ENCODE data around the gene RNF113B.

Gene RNF113B

DNA sequence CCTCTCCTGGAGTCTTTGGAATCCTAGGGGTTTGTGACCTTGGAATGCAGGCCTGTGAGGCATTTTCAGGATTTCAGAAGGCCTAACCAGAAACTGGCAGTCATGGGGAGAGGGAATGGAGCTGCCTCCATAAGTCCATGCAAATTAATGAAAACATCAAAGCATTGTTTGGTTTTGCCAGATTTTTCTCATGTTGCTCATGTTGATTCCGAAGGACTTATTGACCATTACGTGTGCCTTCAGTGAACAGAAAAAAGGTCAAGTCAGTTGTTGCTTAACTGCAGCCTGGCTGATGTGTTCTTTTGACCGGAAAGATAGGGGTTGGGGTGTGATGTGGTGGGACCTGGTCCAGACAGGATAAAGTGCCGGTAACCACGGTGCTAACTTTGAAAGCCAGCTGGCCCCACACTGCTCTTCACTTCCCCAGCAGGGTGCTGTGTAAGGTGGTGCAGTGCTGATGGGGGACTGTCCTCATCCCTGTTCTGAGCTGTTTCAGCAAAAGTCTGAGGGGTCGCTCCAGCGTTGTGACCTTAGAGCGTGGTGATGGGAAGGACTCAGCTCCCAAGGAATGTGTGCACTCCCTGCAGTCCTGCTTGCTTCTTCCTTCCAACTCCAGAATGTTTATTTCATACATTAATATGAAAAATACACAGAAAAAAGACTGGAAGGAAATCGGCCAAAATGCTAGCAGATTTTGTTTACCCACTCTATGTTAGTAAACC, 3.5 kb downstream of the RNF113B start:
- TF ChIP-seq, protein P1, sequence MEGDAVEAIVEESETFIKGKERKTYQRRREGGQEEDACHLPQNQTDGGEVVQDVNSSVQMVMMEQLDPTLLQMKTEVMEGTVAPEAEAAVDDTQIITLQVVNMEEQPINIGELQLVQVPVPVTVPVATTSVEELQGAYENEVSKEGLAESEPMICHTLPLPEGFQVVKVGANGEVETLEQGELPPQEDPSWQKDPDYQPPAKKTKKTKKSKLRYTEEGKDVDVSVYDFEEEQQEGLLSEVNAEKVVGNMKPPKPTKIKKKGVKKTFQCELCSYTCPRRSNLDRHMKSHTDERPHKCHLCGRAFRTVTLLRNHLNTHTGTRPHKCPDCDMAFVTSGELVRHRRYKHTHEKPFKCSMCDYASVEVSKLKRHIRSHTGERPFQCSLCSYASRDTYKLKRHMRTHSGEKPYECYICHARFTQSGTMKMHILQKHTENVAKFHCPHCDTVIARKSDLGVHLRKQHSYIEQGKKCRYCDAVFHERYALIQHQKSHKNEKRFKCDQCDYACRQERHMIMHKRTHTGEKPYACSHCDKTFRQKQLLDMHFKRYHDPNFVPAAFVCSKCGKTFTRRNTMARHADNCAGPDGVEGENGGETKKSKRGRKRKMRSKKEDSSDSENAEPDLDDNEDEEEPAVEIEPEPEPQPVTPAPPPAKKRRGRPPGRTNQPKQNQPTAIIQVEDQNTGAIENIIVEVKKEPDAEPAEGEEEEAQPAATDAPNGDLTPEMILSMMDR (IDR thresholded peaks at IDR 0.05) = no peak

DNA sequence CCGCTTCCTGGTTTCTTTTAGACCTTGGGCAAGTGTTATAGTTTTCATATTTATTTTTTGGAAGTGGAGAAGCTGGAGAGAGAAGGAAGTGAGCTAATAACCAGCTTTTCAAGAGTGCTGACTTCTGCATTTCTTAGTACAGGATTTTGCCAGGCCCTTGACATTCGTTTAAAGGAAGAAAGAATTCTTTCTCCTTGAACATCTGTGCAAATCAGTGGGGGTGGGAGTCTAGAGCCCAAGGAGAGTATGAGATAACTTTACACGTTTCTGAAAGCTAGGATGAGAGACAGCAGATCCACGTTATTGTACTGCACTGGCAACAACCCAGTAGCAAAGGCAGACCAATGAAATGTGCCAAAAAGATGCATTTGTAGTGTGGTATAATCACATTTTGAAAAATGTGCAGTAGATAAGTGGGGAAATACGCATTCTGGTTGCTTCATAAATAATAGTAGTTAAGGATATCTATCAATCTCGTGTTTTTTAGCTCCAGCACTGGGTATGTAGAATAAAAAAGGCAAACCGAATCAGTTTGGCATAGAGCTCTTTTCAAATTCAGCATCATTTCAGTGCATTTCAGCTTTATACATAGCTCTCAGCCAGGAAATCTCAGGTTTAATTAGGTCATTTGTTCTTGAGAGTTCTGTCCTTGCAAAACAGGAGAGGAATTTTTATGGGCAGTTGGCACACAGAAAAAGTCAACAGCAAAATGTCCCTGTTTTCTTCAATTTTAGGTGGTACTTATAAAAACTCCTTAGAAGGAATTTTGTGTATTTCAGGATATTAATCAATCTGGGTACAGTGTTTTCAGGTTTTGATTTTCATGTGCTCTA, 4.3 kb downstream of the RNF113B start:
- TF ChIP-seq, protein P1 (IDR thresholded peaks at IDR 0.05) = no peak

DNA sequence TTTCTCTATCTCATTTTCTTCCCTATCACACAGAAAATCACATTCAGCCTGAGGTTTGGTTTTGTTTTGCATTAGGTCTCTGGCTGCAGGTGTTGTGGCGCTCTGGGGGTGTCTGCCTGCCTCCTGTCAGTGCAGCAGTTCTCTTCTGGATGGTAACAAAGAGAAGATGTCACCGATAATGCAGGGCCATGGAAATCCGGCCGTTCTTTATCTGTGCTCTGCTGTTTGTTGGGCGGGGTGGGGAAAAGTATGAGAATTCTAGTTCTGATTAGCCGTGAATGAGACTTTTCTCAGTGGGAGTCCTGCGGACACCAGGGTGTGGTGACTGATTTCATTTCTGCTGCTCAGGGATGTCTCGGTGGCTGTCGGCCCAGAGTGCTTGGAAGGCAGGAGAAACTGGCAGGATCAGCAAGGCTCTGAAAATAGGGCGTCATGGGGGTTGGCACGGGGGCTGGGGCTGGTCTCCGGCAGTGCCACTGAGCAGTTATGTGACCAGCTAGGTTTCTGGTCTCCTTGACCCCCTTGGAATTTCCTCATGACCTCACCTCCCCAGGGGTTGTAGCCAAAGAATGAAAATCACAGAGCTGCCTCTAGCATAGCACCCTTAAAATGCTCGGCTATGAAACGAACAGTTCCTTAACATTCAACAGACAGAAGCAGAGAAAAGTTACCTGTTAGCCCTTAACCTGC, 5.0 kb downstream of the RNF113B start:
- TF ChIP-seq, protein P1 (IDR thresholded peaks at IDR 0.05) = no peak

DNA sequence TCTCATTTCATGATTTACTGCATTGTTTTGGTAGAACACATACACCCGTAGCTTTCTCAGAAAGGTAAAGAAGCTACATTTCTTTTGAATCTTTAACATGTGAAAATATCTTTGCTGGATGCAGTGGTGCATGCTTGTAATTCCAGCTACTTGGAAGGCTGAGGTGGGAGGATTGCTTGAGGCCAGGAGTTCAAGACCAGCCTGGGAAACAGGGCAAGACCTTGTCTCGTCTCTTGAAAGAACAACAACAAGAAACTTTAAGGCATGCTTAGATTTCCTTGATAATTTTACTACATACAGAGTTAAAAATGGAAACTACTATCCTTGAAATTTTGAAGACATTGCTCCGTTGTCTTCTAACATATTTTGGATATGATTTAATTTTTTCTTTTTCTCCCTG, 7.7 kb downstream of the RNF113B start:
- TF ChIP-seq, protein P1 (IDR thresholded peaks at IDR 0.05) = no peak

DNA sequence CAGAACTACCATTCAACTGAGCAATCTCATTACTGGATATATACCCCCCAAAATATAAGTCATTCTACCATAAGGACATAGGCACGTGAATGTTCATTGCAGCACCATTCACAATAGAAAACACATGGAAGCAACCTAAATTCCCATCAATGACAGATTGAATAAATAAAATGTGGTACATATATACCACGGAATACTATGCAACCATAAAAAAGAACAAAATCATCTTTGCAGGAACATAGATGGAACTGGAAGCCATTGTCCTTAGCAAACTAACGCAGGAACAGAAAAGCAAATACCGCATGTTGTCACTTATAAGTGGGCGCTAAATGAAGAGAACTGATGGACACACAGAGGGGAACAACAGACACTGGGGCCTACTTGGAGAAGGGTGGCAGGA, 14.1 kb downstream of the RNF113B start:
- TF ChIP-seq, protein P1 (IDR thresholded peaks at IDR 0.05) = no peak

DNA sequence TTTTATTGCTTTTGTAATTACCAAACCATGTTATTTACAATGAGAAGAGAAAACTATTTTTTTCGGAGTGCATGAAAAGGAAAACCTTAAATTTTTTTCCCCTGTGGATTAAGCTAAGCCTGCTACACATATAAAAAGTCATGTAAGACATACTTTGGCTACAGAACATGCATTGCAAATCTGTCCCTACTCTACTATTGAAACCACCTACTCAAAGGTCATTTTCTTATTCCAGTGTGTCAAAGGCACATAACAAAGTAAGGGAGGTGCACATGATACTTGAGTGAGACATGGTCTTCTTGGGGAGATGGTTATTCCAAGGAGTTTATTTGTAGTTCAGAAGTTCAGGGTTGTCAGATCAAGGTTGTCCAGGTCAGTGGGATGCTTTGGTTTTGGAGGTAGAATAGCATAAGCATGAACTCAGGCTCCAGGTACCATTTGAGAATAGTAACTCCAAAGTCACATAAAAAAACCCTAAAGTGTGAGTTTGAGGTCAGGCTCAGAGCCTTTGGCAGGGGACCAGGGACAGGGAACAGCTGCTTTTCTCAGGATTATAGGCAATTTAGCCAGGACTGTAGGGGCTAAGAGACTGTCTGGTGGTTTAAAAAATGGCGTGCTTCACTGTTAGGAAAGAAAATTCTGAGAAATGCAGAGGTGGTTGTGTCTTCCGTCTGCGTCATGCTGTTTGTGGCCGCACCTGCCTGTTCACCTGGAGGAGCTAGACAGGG, 18.7 kb downstream of the RNF113B start:
- TF ChIP-seq, protein P1 (IDR thresholded peaks at IDR 0.05) = no peak

DNA sequence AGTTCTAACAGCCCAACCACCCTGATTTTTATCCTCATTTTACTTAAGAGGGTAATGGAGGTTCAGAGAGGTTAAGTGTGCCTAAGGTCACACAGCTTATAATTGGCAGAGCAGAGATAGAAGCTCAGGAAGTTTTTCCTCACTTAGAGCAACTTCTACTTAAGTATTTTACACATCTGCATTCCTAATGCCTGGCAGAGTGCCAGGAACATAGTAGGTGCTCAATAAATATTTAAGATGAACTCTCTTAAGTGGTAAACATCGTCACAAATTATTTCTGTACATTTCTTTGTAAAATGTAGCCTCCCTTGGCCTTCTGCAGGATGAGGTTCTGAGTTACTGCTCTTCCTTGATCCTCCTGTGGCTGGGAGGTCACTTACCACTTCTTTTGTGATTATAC, 19.5 kb downstream of the RNF113B start:
- TF ChIP-seq, protein P1 (IDR thresholded peaks at IDR 0.05) = no peak

All from LNCAP (cell line).